HG03280 (cell line): Measurements from ENCODE around the gene EPS8.

Experiments used
- ATAC-seq: cut with Tn5 transposase; IDR thresholded peaks from one replicate; pipeline ENCODE4 v1.9.1; 2021; ENCODE audit warnings: mild to moderate bottlenecking, moderate library complexity; ENCODE audit not compliant: unreplicated experiment

The EPS8 gene

DNA sequence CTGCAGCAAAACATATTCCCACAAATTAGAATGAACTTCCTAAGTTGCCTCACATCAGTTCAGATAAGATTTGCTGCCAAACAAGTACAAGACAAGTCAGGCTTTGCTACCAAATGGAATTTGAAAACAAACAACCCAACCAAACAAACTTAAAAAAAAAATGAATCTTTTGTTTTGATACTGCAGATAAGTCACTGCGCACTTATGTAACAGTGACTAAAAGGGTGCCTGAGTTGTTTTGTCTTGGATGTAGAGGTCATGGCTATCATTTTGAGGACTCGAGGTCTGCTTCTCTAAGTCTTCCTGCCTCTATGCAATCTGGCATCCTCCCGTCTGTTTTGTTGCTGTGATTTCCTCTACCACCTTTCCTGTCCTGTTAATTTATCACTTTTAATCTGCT is 11.1 kb upstream of the EPS8 start:
- no peak for ATAC-seq

DNA sequence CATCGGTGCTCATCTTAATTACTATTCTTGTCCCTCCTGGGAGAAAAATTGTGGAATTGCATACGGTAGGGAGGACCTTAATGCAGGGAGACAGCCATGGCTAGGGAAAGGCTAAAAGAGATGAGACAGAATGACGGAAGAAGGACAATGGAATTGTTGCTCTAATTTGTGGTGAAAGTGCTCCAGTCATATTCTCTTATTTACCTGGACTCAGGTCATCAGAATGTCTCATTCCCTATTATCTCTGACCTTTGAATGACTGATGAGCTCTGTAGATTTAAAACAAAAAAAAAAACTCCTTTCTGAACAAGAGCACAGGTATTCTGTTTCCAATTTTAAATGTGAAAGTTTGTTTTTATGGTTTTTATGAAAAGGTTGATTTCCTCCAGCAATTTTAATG is 8.6 kb upstream of the EPS8 start:
- ATAC-seq = no peak

DNA sequence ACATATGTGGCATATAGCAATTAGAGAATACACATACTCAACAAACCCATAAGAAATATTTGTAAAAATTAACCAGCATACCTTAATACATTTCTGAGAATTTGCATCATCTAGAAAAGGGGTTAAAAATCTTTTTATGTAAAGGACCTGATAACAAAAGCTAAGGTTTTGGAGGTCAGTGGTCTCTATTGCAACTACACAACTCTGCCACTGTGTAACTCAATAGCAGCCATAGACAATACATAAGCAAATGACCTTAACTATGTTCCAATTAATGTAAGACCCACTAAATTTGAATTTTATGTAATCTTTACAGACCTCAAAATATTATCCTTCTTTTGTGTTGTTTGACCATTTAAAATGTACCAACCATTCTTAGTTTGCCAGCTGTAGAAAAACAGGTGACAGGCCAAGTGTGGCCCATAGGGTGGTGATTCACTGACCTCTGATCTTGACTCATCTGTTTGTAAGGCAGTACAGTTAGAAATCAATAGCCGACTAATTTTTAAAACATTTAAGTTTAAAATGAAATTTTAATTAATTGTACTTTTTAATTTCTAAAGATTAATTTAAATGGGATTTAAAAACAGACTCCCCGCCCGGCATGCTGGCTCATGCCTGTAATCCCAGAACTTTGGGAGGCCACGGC is 7.4 kb upstream of the EPS8 start:
- ATAC-seq = no peak

GRCh38 chr12:15794836-15795235 is 5.6 kb upstream of the EPS8 start:
- no peak for ATAC-seq

DNA sequence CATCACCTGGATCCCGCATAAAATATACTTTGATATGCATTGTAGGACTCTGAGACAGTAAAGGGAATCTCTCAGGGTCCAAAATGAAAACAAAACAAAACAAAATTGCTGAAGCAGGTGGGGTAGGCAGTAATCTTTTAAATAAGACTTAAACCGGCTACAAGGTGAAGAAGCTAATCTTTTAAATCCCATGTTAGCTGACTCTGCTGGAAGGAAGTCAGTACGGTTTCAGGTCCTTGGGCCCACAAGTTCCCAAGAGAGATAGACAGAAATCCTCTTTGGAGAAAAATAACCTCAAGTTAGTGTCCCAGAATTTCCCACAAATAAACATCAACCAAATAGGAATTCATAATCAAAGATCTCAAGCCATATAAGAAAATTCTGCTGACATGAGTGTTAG is 5.0 kb upstream of the EPS8 start:
- ATAC-seq = no peak

- ATAC-seq = peak; percentile 40
Observed at GRCh38 chr12:15788233-15789219, 662 bp downstream of the EPS8 start.

GRCh38 chr12:15787778-15788177 is 1.4 kb downstream of the EPS8 start:
- ATAC-seq = no peak

GRCh38 chr12:15786772-15787171 is 2.4 kb downstream of the EPS8 start:
- ATAC-seq = no peak

DNA sequence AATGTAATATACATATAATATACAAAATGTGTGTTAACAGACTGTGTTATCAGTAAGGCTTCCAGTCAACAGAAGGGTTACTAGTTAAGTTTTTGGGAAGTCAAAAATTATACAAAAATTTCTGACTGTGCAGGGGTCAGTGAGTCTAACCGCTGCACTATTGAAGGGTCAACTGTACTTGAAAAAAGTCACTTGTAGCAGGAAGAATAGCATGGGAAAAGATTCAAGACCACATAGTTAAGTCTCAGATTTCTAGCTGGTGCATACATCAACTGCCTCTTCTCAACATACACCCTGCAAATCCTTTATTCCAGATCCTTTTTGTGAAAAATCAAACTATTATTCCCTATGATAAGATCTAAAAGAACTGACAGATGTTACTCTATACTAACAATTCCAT is 5.9 kb downstream of the EPS8 start:
- no peak for ATAC-seq

GRCh38 chr12:15782667-15783066 is 6.5 kb downstream of the EPS8 start:
- ATAC-seq = no peak

- ATAC-seq = no peak
Observed at GRCh38 chr12:15779925-15780324, 9.3 kb downstream of the EPS8 start.

DNA sequence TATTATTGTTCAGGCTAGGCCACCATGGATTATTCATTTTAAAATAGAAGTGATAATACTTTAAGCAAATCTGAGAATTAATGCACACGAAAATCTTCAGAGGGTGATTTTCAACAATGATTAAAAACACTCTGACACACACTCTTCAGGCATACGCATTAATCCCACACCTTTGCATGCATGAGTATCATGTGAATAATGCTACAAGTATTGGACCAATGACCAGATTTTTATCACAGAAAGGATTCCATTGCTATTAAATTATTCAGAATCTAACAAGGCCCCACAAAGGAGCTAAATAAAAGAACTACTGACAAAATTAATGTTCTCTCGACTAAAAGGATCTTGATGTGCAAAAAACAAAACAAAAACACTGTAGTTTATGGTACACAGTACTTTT is 11.1 kb downstream of the EPS8 start:
- ATAC-seq = no peak

DNA sequence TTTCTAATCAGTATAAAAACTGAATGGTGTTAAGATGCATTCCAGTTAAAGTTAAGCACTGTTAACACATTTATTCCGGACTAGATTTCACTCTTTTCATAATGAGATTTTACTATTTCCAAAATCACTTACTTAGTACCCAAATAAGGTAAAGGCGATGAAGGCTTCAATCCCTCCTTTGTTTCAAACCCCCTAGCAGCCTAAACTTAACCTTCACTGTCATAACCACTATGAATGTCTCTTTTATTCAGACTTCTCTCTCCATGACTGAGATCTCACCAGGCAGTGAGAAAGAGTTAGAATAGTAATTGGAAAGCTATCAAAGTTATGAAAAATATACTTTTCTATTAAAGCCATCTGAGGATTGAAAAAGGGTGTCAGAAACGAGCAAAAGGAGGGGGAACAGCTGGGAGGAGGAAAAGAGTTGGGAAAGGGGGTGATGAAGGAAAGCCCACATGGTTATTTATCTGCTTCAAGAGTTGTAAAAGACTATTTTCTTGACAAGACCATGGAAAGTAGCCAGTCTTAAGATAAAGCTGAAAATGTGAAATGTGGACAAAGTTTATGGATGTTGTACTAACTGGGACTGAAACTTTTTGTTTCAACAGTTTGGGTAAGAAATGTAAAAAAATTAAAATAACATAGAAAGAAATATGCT is 11.7 kb downstream of the EPS8 start:
- no peak for ATAC-seq

DNA sequence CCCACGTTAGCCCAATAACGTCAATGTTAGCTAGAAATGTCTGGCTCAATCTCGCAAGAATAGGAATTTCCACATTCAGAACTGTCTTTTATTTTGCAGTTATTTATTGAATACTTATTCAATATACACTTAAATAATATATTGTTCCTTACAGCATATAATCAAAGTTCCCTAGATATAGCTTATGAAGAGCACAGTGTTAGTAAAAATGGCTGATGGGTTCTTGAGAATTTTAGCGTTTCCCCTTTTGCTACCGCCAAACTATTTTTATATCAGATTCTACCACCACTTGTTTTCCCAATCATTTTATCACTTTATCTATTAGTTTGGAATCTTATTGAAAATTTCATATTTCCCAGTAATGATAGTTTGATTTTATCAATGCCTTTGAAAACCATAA is 12.7 kb downstream of the EPS8 start:
- ATAC-seq = no peak

- no peak for ATAC-seq
Observed at GRCh38 chr12:15774819-15775218, 14.4 kb downstream of the EPS8 start.

GRCh38 chr12:15772405-15773018 is 16.7 kb downstream of the EPS8 start:
- ATAC-seq = no peak

DNA sequence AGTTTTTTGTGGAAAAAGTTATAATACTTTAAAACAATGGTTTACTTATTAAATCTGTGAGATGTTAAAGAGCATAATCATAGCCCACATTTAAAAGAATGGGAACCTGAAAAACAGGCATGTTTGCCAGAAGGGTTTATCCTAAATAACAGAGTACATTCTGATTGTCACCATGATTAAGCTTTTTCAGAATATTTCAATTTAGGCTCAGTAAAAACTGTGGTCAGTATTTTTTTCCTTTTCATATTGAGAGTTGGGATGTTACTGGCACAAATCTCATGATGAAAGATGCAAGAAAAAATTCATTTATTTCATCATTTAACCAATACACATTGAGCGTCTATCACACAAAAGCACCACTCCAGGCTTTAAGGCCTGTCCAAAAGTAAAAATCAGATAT is 18.6 kb downstream of the EPS8 start:
- no peak for ATAC-seq

- no peak for ATAC-seq
Observed at GRCh38 chr12:15770021-15770420, 19.2 kb downstream of the EPS8 start.

DNA sequence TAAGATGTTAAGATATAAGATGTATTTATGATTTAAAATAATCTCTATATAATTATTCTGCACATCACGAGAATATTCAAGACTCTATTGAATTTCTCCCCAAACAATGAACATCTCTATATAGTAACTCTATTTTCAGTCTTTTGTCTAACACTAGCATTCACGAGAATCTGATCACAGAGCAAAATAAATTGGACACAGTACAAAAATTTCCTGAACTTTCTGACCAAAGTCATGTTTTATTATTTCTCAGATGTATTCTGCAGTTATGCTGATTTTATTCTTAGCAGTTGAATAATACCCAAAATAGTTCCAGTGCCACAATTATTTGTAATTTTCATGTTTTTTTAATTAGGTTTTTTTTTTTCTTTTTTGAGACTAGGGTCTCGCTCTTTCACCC is 19.6 kb downstream of the EPS8 start:
- ATAC-seq = no peak

DNA sequence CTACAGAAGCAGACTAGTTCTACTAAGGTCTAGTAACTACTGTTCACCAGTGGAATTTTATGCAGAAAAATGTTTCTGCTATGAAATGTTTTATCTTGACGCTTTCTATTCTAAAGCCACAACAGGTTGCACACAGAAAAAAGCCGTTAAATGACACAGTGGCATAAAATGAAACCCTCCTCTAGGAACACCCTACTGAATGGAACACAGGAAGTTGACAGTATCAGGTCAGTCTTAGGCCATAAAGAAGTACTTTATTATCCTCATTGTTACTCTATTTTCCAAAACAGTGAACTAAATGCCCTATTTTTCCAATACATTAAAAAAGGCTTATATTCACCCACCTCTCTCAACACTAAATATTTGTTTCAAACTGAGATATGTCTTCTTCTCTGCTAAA is 21.9 kb downstream of the EPS8 start:
- no peak for ATAC-seq

DNA sequence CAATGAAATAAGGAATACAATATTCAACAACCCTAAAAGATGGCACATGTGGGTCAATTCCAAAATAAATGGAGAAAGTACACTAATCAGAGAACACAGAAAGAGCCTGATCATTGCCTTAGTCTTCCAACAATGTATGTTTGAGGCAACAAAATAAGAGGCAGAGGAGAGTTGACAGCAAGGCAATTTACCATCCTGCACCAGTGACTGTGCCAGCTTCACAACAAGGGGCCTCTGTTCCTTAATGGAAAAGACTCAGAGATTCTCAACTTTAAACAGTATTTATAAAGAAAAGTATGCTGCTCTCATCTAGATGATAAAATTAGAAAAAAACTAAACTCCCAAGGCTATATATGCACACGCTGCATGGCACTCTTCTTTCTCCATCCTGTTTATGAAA is 25.9 kb downstream of the EPS8 start:
- ATAC-seq = no peak
